IPS-18c (cell line): ENCODE measurements around the gene MAN2A2.
"Not testable (repeated sequence)": the region's sequence is repeated elsewhere in the genome, so short reads cannot be mapped to it uniquely, and the experiment has no call there.

Experiments
- H3K4me3 ChIP-seq: 2 replicates; pipeline ENCODE4 v1.7.0; 2013; ENCODE audit warnings: low read depth, mild to moderate bottlenecking, low read length, moderate library complexity; ENCODE audit not compliant: insufficient read depth
- H3K9me3 ChIP-seq: one replicate; pipeline ENCODE4 v1.6.1; 2013; ENCODE audit warnings: mild to moderate bottlenecking, low read length, moderate library complexity; ENCODE audit not compliant: control insufficient read depth, insufficient read depth

The MAN2A2 gene

GRCh38 chr15:90909976-90910375 lies 6.9 kb downstream of the MAN2A2 start:
- Histone ChIP-seq H3K9me3 (no peaks in the 10 kb centered on the region), H3K4me3 (no peak overlapping the region)

GRCh38 chr15:90910441-90911301 lies 7.6 kb downstream of the MAN2A2 start:
- Histone ChIP-seq H3K4me3 (no peak overlapping the region), H3K9me3 (no peaks in the 10 kb centered on the region)

GRCh38 chr15:90911302-90911623 lies 8.2 kb downstream of the MAN2A2 start:
- no peak overlapping the region for H3K4me3 ChIP-seq
- no peaks in the 10 kb centered on the region for H3K9me3 ChIP-seq

DNA sequence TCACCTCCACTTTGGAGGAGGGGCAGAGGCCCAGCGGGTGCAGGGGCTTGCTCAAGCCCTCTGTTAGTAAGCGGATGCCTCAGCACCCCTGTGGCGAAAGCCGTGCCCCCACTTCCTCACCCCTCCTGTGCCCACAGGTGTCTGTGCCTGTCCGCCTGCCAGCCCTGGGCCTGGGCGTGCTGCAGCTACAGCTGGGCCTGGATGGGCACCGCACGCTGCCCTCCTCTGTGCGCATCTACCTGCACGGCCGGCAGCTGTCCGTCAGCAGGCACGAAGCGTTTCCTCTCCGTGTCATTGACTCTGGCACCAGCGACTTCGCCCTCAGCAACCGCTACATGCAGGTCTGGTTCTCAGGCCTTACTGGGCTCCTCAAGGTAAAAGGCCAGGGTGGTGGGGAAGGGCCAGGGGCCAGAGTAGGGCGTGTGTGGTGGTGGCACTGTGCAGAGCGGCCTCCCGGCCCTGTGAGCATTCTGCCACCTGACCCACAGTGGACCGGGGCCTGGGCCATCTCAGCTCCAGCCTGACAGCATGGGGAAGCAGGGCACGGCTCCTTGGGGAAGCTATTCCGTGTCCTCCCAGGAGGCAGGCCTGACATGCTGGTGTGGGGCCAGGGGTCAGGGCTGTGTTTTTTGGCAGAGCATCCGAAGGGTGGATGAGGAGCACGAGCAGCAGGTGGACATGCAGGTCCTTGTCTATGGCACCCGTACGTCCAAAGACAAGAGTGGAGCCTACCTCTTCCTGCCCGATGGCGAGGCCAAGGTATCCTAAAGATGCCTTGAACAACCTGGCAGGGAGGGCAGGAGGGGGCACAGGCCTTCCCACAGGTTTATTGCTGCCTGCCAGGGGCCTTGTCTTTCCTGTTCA lies 9.0 kb downstream of the MAN2A2 start:
- no peaks in the 10 kb centered on the region for H3K9me3 ChIP-seq
- no peak overlapping the region for H3K4me3 ChIP-seq

DNA sequence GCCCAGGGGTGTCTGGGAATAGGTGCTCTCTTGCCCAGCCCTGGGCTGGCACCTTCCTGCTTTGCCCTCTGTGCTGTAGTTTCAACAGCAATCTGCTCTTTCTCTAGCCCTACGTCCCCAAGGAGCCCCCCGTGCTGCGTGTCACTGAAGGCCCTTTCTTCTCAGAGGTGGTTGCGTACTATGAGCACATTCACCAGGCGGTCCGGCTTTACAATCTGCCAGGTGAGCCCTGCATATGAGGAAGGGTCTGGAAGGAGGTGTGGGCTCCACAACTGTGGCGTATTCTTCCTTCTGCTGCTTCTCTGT lies 9.6 kb downstream of the MAN2A2 start:
- no peak overlapping the region for H3K4me3 ChIP-seq
- H3K9me3 ChIP-seq, result no peaks in the 10 kb centered on the region

- H3K4me3 ChIP-seq, result no peak overlapping the region
- no peaks in the 10 kb centered on the region for H3K9me3 ChIP-seq
Observed at GRCh38 chr15:90913398-90913944, 10.4 kb downstream of the MAN2A2 start.

- Histone ChIP-seq H3K9me3 (no peaks in the 10 kb centered on the region), H3K4me3 (no peak overlapping the region)
Observed at GRCh38 chr15:90914305-90915080, 11.4 kb downstream of the MAN2A2 start.

DNA sequence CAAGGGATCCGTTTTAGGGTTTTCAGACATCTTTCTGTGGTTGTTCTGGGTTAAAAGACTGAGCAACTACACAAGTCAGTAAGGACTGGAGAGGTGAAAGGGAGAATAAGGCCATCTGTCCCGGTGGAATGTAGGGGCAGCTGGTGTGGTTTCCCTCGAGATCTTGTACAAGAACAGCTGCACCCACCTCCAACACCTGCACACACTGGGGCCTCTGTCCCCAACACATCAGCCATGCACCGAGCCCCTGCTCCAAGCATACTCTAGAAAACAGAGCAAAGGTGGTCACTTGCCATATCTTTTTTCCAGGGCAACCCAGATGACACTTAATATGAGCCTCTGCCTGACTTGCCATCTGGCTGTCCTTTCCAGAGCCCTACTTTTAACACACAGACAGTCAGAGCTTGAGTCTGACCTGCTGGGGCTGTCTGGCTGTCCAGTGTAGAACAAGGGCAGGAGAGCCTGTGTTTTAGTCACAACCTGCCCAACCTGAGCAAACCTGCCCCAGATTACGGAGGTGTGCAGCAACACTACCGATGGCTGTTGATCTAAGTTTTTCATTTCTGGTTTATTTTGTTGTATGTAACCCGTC lies 12.2 kb downstream of the MAN2A2 start:
- no peak overlapping the region for H3K4me3 ChIP-seq
- no peaks in the 10 kb centered on the region for H3K9me3 ChIP-seq

GRCh38 chr15:90915808-90916440 lies 12.8 kb downstream of the MAN2A2 start:
- H3K4me3 ChIP-seq, result no peak overlapping the region

DNA sequence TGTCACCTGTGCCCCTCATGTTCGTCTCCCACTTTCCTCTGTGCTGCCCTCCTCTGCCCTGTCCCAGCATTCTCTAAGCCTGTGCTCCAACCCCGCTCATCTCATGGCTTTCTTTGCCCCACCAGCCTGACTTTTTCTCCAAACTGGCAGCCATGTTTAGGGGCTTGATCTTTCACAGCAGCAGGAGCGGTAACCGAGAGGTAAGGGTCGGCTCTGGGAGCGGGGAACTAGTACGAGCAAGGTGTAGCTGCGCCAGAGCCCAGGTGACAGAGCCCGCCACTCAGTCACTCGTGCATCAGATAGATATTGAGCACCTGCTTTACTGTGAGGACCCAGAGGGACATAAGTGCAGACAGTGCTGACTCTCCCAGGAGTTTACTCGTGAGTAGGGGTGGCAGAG lies 13.4 kb downstream of the MAN2A2 start:
- no peak overlapping the region for H3K4me3 ChIP-seq

More at GRCh38 chr15:90915808-90916440, 12.8 kb downstream of the MAN2A2 start:
- H3K9me3 ChIP-seq, result no peaks in the 10 kb centered on the region

DNA sequence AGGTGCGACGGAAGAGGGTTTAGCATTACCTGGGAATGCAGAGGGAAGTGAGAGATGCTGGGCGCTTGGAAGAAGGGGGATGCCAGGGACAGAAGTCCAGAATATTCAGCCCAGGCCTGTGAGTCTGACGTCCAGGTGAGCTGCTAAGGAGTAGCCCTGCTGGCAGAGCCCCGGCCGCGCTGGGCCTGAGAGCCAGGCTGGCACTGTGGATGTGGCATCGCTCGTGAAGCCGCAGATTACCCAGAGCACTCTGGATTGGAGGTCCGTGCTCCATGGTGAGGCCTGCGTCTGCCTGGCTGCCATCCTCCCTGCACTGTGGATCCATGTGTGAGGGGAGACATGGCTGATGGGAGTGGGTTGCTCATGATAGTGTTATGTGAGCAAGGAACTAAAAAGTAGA lies 14.5 kb downstream of the MAN2A2 start:
- no peak overlapping the region for H3K4me3 ChIP-seq
- no peaks in the 10 kb centered on the region for H3K9me3 ChIP-seq

More for the DNA sequence above, 13.4 kb downstream of the MAN2A2 start:
- H3K9me3 ChIP-seq, result no peaks in the 10 kb centered on the region

DNA sequence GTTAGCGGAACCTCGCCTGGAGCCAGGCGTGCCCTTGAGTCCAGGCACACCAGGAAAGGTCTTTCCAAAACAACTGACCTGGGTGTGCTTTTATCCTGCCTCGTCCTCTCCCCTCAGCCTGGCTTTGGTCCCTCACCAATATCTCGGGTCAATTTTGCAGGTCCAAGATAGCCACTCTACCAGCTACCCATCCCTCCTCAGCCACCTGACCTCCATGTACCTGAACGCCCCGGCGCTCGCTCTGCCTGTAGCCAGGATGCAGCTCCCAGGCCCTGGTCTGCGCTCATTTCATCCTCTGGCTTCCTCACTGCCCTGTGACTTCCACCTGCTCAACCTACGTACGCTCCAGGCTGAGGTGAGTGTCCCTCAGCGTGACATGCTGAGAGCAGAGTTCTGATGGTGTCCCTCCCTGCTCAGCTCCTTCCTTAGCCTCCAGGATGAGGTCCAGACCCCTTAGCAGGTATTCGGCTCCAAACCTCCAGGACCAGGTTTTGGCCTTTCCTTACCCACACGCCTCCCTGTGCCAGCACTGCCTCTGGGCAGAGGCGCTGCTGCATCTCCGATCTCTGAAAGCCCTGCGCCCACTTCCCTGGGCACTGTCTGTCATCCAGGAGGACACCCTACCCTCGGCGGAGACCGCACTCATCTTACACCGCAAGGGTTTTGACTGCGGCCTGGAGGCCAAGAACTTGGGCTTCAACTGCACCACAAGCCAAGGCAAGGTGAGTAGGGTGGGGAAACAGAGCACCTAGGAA lies 15.1 kb downstream of the MAN2A2 start:
- Histone ChIP-seq H3K9me3 (no peaks in the 10 kb centered on the region), H3K4me3 (no peak overlapping the region)

DNA sequence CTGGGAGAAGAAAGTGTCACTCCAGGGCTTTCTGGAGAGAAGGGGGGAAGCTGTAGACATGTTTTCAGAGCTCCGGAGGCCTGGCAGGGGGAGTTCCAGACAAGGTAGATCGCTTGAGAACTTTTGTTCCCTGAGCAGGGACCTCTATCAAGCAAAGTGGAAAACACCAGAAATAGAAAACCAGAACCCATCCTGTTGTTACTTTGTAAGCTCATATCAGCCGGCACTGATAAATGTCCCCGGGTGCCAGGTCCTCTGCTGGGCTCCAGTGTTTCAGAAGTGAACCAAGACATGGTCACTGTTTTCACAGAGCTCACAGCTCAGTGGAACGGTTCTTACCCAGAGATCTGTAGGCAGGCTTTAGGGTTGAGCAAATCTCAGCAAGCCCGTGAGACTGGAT lies 15.7 kb downstream of the MAN2A2 start:
- H3K4me3 ChIP-seq, result no peak overlapping the region
- no peaks in the 10 kb centered on the region for H3K9me3 ChIP-seq

- Histone ChIP-seq H3K4me3 (no peak overlapping the region), H3K9me3 (no peaks in the 10 kb centered on the region)
Observed at GRCh38 chr15:90921887-90922286, 18.8 kb downstream of the MAN2A2 start.

- H3K9me3 ChIP-seq, H3K4me3 ChIP-seq: not testable (repeated sequence)
Observed at GRCh38 chr15:90922712-90923322, 19.7 kb downstream of the MAN2A2 start.

DNA sequence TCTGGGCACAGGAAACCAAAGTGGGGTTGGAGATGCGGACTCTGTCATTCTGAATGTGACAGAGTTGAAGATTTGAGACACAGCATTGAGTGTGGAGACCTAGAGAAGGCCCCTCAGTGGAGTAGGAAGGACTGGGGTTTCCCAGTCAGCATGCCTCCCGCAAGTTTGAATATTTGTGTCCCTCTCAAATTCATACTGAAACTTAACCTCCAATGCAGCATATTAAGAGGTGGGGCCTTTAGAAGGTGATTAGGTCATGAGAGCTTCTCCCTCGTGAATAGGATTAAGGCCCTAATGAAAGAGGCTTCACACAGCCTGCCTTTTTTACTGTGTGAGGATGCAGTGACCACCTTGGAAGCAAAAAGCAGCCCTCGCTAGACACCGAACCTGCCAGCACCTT lies 21.3 kb downstream of the MAN2A2 start:
- H3K4me3 ChIP-seq, result no peak overlapping the region

More for the DNA sequence above, 21.3 kb downstream of the MAN2A2 start:
- H3K9me3 ChIP-seq, result no peaks in the 10 kb centered on the region
